Spleen (tissue), 11 donors: ENCODE measurements around the gene URGCP. TPM values are rescaled to one million over a fixed set of nuclear protein-coding genes. Genes with fewer than 3 reads are reported as not detected.
A peak's percentile ranks its signal among the peaks of the same experiment; 100 is the strongest.

Experiments used
- DNase-seq: peaks from one replicate; pipeline ENCODE4 v3.0.0-alpha.2; 2020
- H3K27ac ChIP-seq, 8 donors: fragments of 200-600 bp; sonication (generic) in 7 of 8; 1 replicate in 4 of 8; 2 replicates in 4 of 8; pipeline versions ENCODE4 v1.5.0 to v1.8.0; 2016 to 2021; ENCODE audit warnings: inconsistent platforms in 4 of 8, mild to moderate bottlenecking in 4 of 8, moderate library complexity in 1 of 8
- H3K27me3 ChIP-seq, 7 donors: fragments of 200-600 bp; sonication (generic) in 6 of 7; replicated peaks in 1 of 7; 1 replicate in 4 of 7; 2 replicates in 3 of 7; pipeline versions ENCODE4 v1.5.0 to v1.8.0; 2016 to 2021; ENCODE audit warnings: inconsistent platforms in 3 of 7, mild to moderate bottlenecking in 1 of 7
- H3K36me3 ChIP-seq, 6 donors: fragments of 200-600 bp; sonication (generic) in 5 of 6; 1 replicate in 4 of 6; 2 replicates in 2 of 6; pipeline versions ENCODE4 v1.5.0 to v1.8.0; 2016 to 2021; ENCODE audit warnings: inconsistent platforms in 2 of 6
- H3K4me1 ChIP-seq, 6 donors: fragments of 200-600 bp; sonication (generic) in 5 of 6; 1 replicate in 3 of 6; 2 replicates in 3 of 6; pipeline versions ENCODE4 v1.5.0 to v1.8.0; 2016 to 2021; ENCODE audit warnings: inconsistent platforms in 3 of 6
- H3K4me3 ChIP-seq, 8 donors: fragments of 200-600 bp; sonication (generic) in 7 of 8; 1 replicate in 4 of 8; 2 replicates in 4 of 8; pipeline versions ENCODE4 v1.5.0 to v1.8.0; 2016 to 2021; ENCODE audit warnings: inconsistent platforms in 4 of 8, mild to moderate bottlenecking in 4 of 8, moderate library complexity in 2 of 8
- H3K9me3 ChIP-seq, 8 donors: fragments of 200-600 bp; sonication (generic) in 7 of 8; 1 replicate in 4 of 8; 2 replicates in 4 of 8; pipeline versions ENCODE4 v1.5.0 to v1.8.0; 2016 to 2021; ENCODE audit warnings: inconsistent platforms in 4 of 8
- POLR2A ChIP-seq, 3 donors: fragments of 450-650 bp; IDR thresholded peaks; one replicate each; pipeline ENCODE4 v1.5.1; 2017; ENCODE audit warnings: antibody characterized with exemption in 3 of 3, mild to moderate bottlenecking in 1 of 3
- POLR2AphosphoS5 ChIP-seq, 3 donors: sonication (generic); formaldehyde crosslinking; IDR thresholded peaks; one replicate each; pipeline ENCODE4 v1.5.1; 2017; ENCODE audit warnings: antibody characterized with exemption in 3 of 3
- WGBS, 5 donors: extraction: QIAGEN DNeasy Blood & Tissue Kit in 3 of 5; methylation state at CpG; one replicate each; pipeline versions ENCODE4 v1.1.5 to v1.1.7; 2013 to 2018; 5-methylcytosine and 5-hydroxymethylcytosine counted together
- intact Hi-C: fragments of 100-400 bp; cut with DNase I; formaldehyde crosslinking; loops from one replicate; pipeline ENCODE4 v1.15.0; 2023; ENCODE audit warnings: low total_unique reads
- polyA plus RNA-seq, 3 donors: library from polyadenylated mRNA; stranded (reverse); fragments of 200-250 nt; gene quantifications; one replicate each; pipeline ENCODE4 v1.2.1, GENCODE V29; 2013
- total RNA-seq, 7 donors: library from RNA; depleted of rRNA in 3 of 7; stranded (reverse); fragments of >200 nt in 3 of 7; fragmentation: NEBNext Ultra II Directional in 4 of 7; extraction: Animal tissue kit (Norgen Biotek cat#: 25700) in 4 of 7; gene quantifications; one replicate each; pipeline versions ENCODE4 v1.1.0 to v1.2.1, GENCODE V29; 2016 to 2021
- TF ChIP-seq, protein P1 (sequence below), 11 experiments: fragments of 200-600 bp in 7 of 11; fragments of 450-650 bp in 4 of 11; sonication (generic) in 4 of 11; IDR thresholded peaks in 8 of 11; conservative IDR thresholded peaks in 3 of 11; 1 replicate in 7 of 11; 2 replicates in 4 of 11; pipeline versions ENCODE4 v1.4.0 to v1.8.0; 2016 to 2021; ENCODE audit warnings: antibody characterized with exemption in 11 of 11, inconsistent platforms in 4 of 11, mild to moderate bottlenecking in 1 of 11
- donor health status: healthy with polysubstance abuse.
- donor health status: DM: no; HTN: no; CAD: no; lungs with moderate emphysema.
- donor health status: DM: no; HTN: no; CAD: no.
- donor health status: Bipolar disorder and iron deficiency.
- donor health status: healthy.
- donor health status: DM: no; HTN: no; CAD: no.
- donor health status: DM: yes; HTN: yes; CAD: no.

URGCP gene
- total and polyA plus RNA-seq, 10 donors, result 8.6 to 32.1 (median 24.6) TPM

DNA sequence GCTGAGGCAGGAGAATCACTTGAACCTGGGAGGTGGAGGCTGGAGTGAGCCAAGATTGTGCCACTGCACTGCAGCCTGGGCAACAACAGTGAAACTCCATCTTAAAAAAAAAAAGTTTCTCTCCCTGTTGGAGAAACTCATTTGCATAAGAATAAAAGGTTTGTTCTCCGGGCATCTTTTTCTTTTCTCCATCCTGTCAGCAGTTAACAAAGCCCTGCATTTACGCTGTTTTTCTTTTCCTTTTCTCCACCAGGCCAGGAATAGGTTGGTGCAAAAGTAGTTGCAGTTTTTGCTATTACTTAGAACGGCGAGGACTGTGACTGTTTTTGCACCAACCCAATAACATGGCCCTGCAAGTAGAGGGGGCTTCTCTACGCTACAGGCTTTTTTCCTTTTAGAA, 9.5 kb upstream of the URGCP start:
- intact Hi-C loops, result no loop called here
- Histone ChIP-seq H3K4me3 (no peak overlapping the region), H3K27ac (no peak overlapping the region), H3K36me3 (peaks cover 0 to 13% (median 0%) of the 10 kb centered on the region in 6 donors), H3K4me1 (no peaks in the 10 kb centered on the region), H3K27me3 (no peaks in the 10 kb centered on the region), H3K9me3 (peaks cover 0 to 5% (median 0%) of the 10 kb centered on the region in 8 donors)
- no peak for DNase-seq
- 92 to 95% (median 93%) methylated on average over 5 of the region's 5 CpGs for WGBS, 5 donors
- TF ChIP-seq, protein P1, sequence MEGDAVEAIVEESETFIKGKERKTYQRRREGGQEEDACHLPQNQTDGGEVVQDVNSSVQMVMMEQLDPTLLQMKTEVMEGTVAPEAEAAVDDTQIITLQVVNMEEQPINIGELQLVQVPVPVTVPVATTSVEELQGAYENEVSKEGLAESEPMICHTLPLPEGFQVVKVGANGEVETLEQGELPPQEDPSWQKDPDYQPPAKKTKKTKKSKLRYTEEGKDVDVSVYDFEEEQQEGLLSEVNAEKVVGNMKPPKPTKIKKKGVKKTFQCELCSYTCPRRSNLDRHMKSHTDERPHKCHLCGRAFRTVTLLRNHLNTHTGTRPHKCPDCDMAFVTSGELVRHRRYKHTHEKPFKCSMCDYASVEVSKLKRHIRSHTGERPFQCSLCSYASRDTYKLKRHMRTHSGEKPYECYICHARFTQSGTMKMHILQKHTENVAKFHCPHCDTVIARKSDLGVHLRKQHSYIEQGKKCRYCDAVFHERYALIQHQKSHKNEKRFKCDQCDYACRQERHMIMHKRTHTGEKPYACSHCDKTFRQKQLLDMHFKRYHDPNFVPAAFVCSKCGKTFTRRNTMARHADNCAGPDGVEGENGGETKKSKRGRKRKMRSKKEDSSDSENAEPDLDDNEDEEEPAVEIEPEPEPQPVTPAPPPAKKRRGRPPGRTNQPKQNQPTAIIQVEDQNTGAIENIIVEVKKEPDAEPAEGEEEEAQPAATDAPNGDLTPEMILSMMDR (IDR thresholded peaks at IDR 0.05 in 8 of 11, conservative IDR thresholded peaks at IDR 0.05 in 3 of 11), result no peak
- TF ChIP-seq POLR2AphosphoS5 (IDR thresholded peaks at IDR 0.05) (no peak), POLR2A (IDR thresholded peaks at IDR 0.05) (no peak)

DNA sequence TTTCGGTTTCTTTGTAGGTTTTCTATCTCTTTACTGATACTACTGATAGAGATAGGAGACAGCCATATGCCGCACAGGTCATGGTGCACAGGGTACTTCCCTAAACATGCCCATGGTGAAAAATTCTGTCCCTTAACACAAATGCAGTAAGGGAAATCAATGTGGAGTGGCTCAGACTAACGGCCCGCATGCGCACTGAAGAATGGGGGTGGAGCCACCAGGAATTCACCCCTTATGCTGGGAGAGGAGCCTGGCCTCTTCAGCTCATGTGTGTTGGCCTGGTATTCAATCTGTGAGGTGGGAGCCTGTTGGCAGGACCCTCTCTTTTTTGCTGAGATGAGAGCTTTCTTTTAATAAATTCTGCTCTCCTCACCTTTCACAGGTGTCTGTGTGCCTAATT, 8.4 kb upstream of the URGCP start:
- intact Hi-C loops, result no loop called here
- H3K9me3 ChIP-seq, result peaks cover 0 to 5% (median 0%) of the 10 kb centered on the region in 8 donors
- WGBS, 5 donors, result 84 to 96% (median 94%) methylated on average over 5 of the region's 5 CpGs
- no peak overlapping the region for H3K4me3 ChIP-seq
- no peaks in the 10 kb centered on the region for H3K27me3 ChIP-seq
- DNase-seq, result no peak
- TF ChIP-seq, protein P1 (IDR thresholded peaks at IDR 0.05 in 8 of 11, conservative IDR thresholded peaks at IDR 0.05 in 3 of 11), result no peak
- no peak for TF ChIP-seq POLR2AphosphoS5 (IDR thresholded peaks at IDR 0.05)
- no peak for TF ChIP-seq POLR2A (IDR thresholded peaks at IDR 0.05)
- H3K36me3 ChIP-seq, result peaks cover 0 to 13% (median 0%) of the 10 kb centered on the region in 6 donors
- H3K27ac ChIP-seq, result no peak overlapping the region
- H3K4me1 ChIP-seq, result no peaks in the 10 kb centered on the region

DNA sequence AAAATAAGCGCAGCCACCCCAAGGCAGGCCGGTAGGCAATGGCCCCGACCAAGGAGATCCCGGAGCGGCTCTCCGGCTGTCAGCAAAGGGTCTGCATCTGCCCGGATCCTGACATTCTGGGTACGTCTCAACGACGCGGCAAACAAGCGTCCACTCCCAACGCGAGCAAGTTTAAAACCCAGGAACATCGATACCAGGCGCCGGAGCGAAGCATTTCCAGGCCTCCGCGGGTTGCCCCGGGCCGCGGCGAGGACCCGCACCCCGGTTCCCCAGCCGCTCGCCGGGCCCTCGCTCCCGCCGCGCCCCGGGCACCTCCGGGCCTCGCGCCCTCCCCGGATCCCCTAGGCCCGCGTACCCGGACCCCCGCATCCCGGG, 453 bp downstream of the URGCP start:
- no peak for TF ChIP-seq POLR2A (IDR thresholded peaks at IDR 0.05)
- TF ChIP-seq POLR2AphosphoS5 (IDR thresholded peaks at IDR 0.05), result peak in 2 of 3 donors; percentile 5 to 27
- TF ChIP-seq, protein P1 (IDR thresholded peaks at IDR 0.05 in 8 of 11, conservative IDR thresholded peaks at IDR 0.05 in 3 of 11), result no peak
- 0 to 1% (median 1%) methylated on average over 30 to 43 of the region's 43 CpGs for WGBS, 5 donors
- no peaks in the 10 kb centered on the region for H3K36me3 ChIP-seq
- H3K27me3 ChIP-seq, result no peaks in the 10 kb centered on the region
- DNase-seq, result peak; percentile 83
- no peaks in the 10 kb centered on the region for H3K9me3 ChIP-seq
- H3K27ac ChIP-seq, result peak overlapping the region; percentile 59 to 92 (median 88)
- intact Hi-C loops, result no loop called here
- peaks cover 12 to 55% (median 29%) of the 10 kb centered on the region in 6 donors for H3K4me1 ChIP-seq
- peak overlapping the region; percentile 50 to 87 (median 64) for H3K4me3 ChIP-seq

DNA sequence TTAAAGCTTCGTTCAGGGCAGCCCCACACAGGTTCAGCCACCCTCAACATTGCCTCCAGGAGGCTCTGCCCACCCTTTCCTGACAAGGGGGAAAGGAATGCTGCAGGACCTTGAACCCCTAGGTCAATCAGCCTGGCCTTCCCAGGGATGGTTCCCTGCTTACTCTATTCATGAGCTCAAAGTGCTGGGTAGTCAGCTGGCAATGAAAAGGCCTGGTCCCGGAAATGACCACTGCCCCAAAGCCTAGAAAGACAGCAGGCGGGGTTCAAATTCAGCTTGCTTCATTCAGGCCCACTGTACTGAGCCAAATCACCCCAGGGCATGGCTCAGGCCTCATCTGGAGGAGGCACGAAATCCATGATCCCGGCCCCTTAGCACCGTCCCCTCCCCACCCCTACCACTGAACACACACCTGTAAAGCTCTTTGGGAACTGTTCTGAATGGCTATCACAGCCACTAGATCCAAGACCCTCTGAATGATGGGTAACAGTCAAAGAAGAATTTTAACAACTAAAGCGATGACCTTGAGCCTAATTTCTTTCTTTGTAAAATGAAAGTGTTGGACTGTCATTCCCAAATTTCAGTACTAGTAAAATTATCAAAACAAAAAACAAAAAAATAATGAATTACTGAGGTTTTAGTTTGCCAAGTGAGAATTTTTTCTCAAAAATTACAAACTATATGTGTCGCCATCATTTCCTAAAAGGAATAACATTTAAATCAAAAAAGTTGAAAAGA, 1.0 kb downstream of the URGCP start:
- intact Hi-C loops, result no loop called here
- TF ChIP-seq POLR2A (IDR thresholded peaks at IDR 0.05) (no peak), POLR2AphosphoS5 (IDR thresholded peaks at IDR 0.05) (peak in 1 of 3 donors; percentile 18)
- Histone ChIP-seq H3K27ac (peak overlapping the region; percentile 59 to 92 (median 88)), H3K36me3 (no peaks in the 10 kb centered on the region), H3K27me3 (no peaks in the 10 kb centered on the region), H3K4me3 (peak overlapping the region; percentile 50 to 87 (median 64)), H3K4me1 (peaks cover 12 to 61% (median 29%) of the 10 kb centered on the region in 6 donors), H3K9me3 (no peaks in the 10 kb centered on the region)
- DNase-seq, result no peak
- 50 to 66% (median 58%) methylated on average over 7 to 8 of the region's 8 CpGs for WGBS, 5 donors
